GM12891 (cell line): ENCODE measurements around the gene RIMS3.
A peak's percentile ranks its signal among the peaks of the same experiment; 100 is the strongest.

Experiments
- DNase-seq: peaks from one replicate; pipeline ENCODE4 v3.0.0; 2011; ENCODE audit warnings: low spot score; ENCODE audit not compliant: insufficient read length
- FAIRE-seq: peaks from 2 replicates; lab custom pipeline; 2011; peaks lifted over from hg19 to GRCh38; lab: Jason Lieb, UNC
- PAX5 ChIP-seq: IDR thresholded peaks from 2 replicates; pipeline ENCODE4 v1.6.1; 2011; ENCODE audit warnings: low read length, moderate library complexity, mild to moderate bottlenecking; ENCODE audit not compliant: insufficient read depth, severe bottlenecking
- POLR2A ChIP-seq: IDR thresholded peaks from 2 replicates; pipeline ENCODE4 v1.6.1; 2011; ENCODE audit warnings: low read depth, low read length, control low read depth
- POLR2AphosphoS5 ChIP-seq: IDR thresholded peaks from 2 replicates; pipeline ENCODE4 v1.6.1; 2011; ENCODE audit warnings: low read depth, low read length, control low read depth
- POU2F2 ChIP-seq: IDR thresholded peaks from 2 replicates; pipeline ENCODE4 v1.6.1; 2011; ENCODE audit warnings: low read depth, mild to moderate bottlenecking, control low read depth, low read length, moderate library complexity
- SPI1 ChIP-seq: IDR thresholded peaks from 2 replicates; pipeline ENCODE4 v1.6.1; 2011; ENCODE audit warnings: low read depth, low read length, control low read depth
- TAF1 ChIP-seq: IDR thresholded peaks from 2 replicates; pipeline ENCODE4 v1.6.1; 2011; ENCODE audit warnings: low read depth, low read length, control low read depth

Gene RIMS3

GRCh38 chr1:40676501-40676900, 11.0 kb upstream of the RIMS3 start:
- no peak for TF ChIP-seq PAX5
- TF ChIP-seq TAF1, result no peak
- no peak for TF ChIP-seq POLR2AphosphoS5
- no peak for TF ChIP-seq SPI1
- TF ChIP-seq POLR2A, result no peak
- no peak for TF ChIP-seq POU2F2
- DNase-seq (no peak), FAIRE-seq (no peak)

GRCh38 chr1:40673452-40673851, 8.0 kb upstream of the RIMS3 start:
- TF ChIP-seq POLR2AphosphoS5 (no peak), POLR2A (no peak), PAX5 (no peak), SPI1 (no peak), TAF1 (no peak), POU2F2 (no peak)
- FAIRE-seq, result no peak
- no peak for DNase-seq

GRCh38 chr1:40668769-40669525, 3.5 kb upstream of the RIMS3 start:
- peak; percentile 94 for FAIRE-seq
- DNase-seq, result peak; percentile 75
- TF ChIP-seq SPI1 (peak; percentile 21; the same call in 1 of the 2 replicates), POU2F2 (no peak), PAX5 (no peak), TAF1 (no peak), POLR2AphosphoS5 (no peak), POLR2A (no peak)

GRCh38 chr1:40664791-40665190, 691 bp downstream of the RIMS3 start:
- no peak for TF ChIP-seq POU2F2
- TF ChIP-seq SPI1, result no peak
- TF ChIP-seq POLR2AphosphoS5, result no peak
- no peak for TF ChIP-seq POLR2A
- TF ChIP-seq TAF1, result no peak
- TF ChIP-seq PAX5, result no peak
- DNase-seq, result no peak
- FAIRE-seq, result no peak

GRCh38 chr1:40664167-40664537, 1.3 kb downstream of the RIMS3 start:
- FAIRE-seq (no peak), DNase-seq (no peak)
- no peak for TF ChIP-seq POLR2AphosphoS5
- no peak for TF ChIP-seq PAX5
- TF ChIP-seq TAF1, result no peak
- TF ChIP-seq POU2F2, result no peak
- TF ChIP-seq SPI1, result no peak
- TF ChIP-seq POLR2A, result no peak

GRCh38 chr1:40663324-40664166, 1.9 kb downstream of the RIMS3 start:
- FAIRE-seq, result no peak
- DNase-seq, result no peak
- no peak for TF ChIP-seq POLR2AphosphoS5
- TF ChIP-seq SPI1, result no peak
- no peak for TF ChIP-seq PAX5
- no peak for TF ChIP-seq POU2F2
- no peak for TF ChIP-seq TAF1
- TF ChIP-seq POLR2A, result no peak

GRCh38 chr1:40662864-40663263, 2.6 kb downstream of the RIMS3 start:
- no peak for FAIRE-seq
- no peak for TF ChIP-seq TAF1
- TF ChIP-seq POLR2A, result no peak
- TF ChIP-seq SPI1, result no peak
- no peak for TF ChIP-seq POU2F2
- TF ChIP-seq POLR2AphosphoS5, result no peak
- TF ChIP-seq PAX5, result no peak
- DNase-seq, result no peak

GRCh38 chr1:40662151-40662550, 3.3 kb downstream of the RIMS3 start:
- DNase-seq (no peak), FAIRE-seq (no peak)
- TF ChIP-seq PAX5 (no peak), POLR2AphosphoS5 (no peak), TAF1 (no peak), POLR2A (no peak), POU2F2 (no peak), SPI1 (no peak)

GRCh38 chr1:40661678-40662077, 3.8 kb downstream of the RIMS3 start:
- FAIRE-seq, result no peak
- DNase-seq, result no peak
- TF ChIP-seq POU2F2, result no peak
- no peak for TF ChIP-seq TAF1
- no peak for TF ChIP-seq POLR2A
- no peak for TF ChIP-seq SPI1
- no peak for TF ChIP-seq POLR2AphosphoS5
- no peak for TF ChIP-seq PAX5
